Suprapubic skin (tissue), 4 donors: Measurements from ENCODE around the gene CDON. TPM values are rescaled to one million over a fixed set of nuclear protein-coding genes. Genes with fewer than 3 reads are reported as not detected.

Experiments
- DNase-seq, 2 donors: peaks; one replicate each; pipeline ENCODE4 v3.0.0-alpha.2; 2019; ENCODE audit warnings: low spot score in 2 of 2
- H3K27ac ChIP-seq: fragments of 200-600 bp; sonication (generic); one replicate; pipeline ENCODE4 v1.5.1; 2019
- H3K27me3 ChIP-seq: fragments of 200-600 bp; sonication (generic); one replicate; pipeline ENCODE4 v1.5.1; 2019
- H3K36me3 ChIP-seq: fragments of 200-600 bp; sonication (generic); one replicate; pipeline ENCODE4 v1.5.1; 2019
- H3K4me1 ChIP-seq: fragments of 200-600 bp; sonication (generic); one replicate; pipeline ENCODE4 v1.5.1; 2019
- H3K4me3 ChIP-seq: fragments of 200-600 bp; sonication (generic); one replicate; pipeline ENCODE4 v1.5.1; 2019; ENCODE audit warnings: mild to moderate bottlenecking
- H3K9me3 ChIP-seq: fragments of 200-600 bp; sonication (generic); one replicate; pipeline ENCODE4 v1.5.1; 2019
- CTCF ChIP-seq, 2 donors: fragments of 200-600 bp in 1 of 2; fragments of 450-650 bp in 1 of 2; sonication (generic) in 1 of 2; IDR thresholded peaks; one replicate each; pipeline ENCODE4 v1.5.1; 2016 to 2019; ENCODE audit warnings: antibody characterized with exemption in 2 of 2, mild to moderate bottlenecking in 1 of 2, moderate library complexity in 1 of 2
- EP300 ChIP-seq: sonication (generic); formaldehyde crosslinking; IDR thresholded peaks from one replicate; pipeline ENCODE4 v1.6.1; 2017; ENCODE audit warnings: antibody characterized with exemption
- POLR2A ChIP-seq, 2 donors: fragments of 450-650 bp; IDR thresholded peaks; one replicate each; pipeline ENCODE4 v1.6.1; 2017; ENCODE audit warnings: antibody characterized with exemption in 2 of 2, mild to moderate bottlenecking in 2 of 2, moderate library complexity in 2 of 2
- POLR2AphosphoS5 ChIP-seq, 3 donors: sonication (generic); formaldehyde crosslinking; IDR thresholded peaks; one replicate each; pipeline ENCODE4 v1.6.1; 2017; ENCODE audit warnings: antibody characterized with exemption in 3 of 3
- WGBS: methylation state at CpG from one replicate; pipeline ENCODE4 v1.1.5; 2018; 5-methylcytosine and 5-hydroxymethylcytosine counted together
- total RNA-seq, 4 donors: library from RNA; depleted of rRNA; stranded (reverse); fragments of >200 nt; gene quantifications; one replicate each; pipeline ENCODE4 v1.1.0, GENCODE V29; 2016

Gene CDON
- total RNA-seq, 4 donors from 2014 or later = 27.6 to 67.4 (median 43.1) TPM

GRCh38 chr11:126061707-126062678 is 673 bp downstream of the CDON start:
- Histone ChIP-seq H3K4me3 (peak overlapping the region; percentile 80), H3K9me3 (no peaks in the 10 kb centered on the region), H3K36me3 (no peaks in the 10 kb centered on the region), H3K4me1 (peaks cover 48% of the 10 kb centered on the region), H3K27ac (peak overlapping the region; percentile 89), H3K27me3 (no peaks in the 10 kb centered on the region)
- 2% methylated on average over 25 of the region's 57 CpGs for WGBS
- TF ChIP-seq EP300 = no peak
- no peak for TF ChIP-seq POLR2AphosphoS5 (IDR thresholded peaks at IDR 0.05)
- no peak for TF ChIP-seq POLR2A (IDR thresholded peaks at IDR 0.05)
- TF ChIP-seq CTCF (IDR thresholded peaks at IDR 0.05) = peak in 1 of 2 donors; percentile 60
- peak in 1 of 2 donors; percentile 85 for DNase-seq

DNA sequence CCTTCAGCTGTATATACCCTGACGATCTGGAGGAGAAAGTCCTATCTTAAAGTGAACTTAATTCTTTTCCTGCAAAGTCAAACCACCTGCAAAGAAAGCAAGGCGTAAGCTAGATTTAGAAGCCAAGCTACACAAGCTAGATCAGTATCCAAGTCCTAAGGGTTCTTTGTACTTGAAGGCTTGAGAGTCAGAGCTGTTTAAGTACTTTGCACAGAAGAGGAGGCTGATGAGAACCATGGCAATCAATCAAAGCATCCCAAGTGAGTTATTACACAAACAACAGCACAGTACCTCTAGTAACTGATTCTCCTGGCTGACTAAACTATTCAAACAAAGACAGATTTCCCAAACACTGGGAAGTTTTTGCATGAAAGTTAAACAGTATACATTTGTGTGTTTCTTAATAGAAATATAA is 1.9 kb downstream of the CDON start:
- H3K4me1 ChIP-seq = peaks cover 53% of the 10 kb centered on the region
- no peak overlapping the region for H3K27ac ChIP-seq
- 39% methylated on average over 2 of the region's 2 CpGs for WGBS
- no peaks in the 10 kb centered on the region for H3K27me3 ChIP-seq
- no peaks in the 10 kb centered on the region for H3K9me3 ChIP-seq
- no peak overlapping the region for H3K4me3 ChIP-seq
- no peak for DNase-seq
- H3K36me3 ChIP-seq = no peaks in the 10 kb centered on the region
- TF ChIP-seq CTCF (IDR thresholded peaks at IDR 0.05) = no peak
- TF ChIP-seq EP300 = no peak
- TF ChIP-seq POLR2AphosphoS5 (IDR thresholded peaks at IDR 0.05) = no peak
- TF ChIP-seq POLR2A (IDR thresholded peaks at IDR 0.05) = no peak

DNA sequence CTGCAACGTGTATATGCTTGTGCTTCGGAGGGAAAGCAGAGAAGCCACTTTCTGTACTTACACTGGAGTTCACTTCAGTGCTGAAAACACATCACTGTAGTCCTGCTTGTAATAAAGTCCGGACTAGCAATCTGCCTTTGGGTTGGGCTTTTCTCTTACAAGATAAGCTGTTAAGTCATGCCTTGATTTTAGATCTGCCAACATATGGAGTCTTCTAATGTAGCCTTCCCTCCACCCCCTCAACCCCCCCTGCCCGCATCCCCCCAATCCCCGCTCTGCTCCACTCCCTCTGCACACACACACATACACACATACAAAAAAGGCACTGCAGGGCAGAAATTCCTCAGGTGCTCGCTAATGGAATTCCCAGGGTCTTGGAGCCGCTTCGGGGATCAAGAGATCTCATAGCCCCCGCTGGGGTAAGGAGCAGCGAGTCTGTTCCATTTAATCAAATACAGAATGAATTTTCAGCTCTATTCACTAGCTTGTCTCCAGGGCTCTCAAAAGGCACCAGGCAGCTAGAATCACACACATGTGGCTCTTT is 3.4 kb downstream of the CDON start:
- no peaks in the 10 kb centered on the region for H3K36me3 ChIP-seq
- peak overlapping the region; percentile 62 for H3K27ac ChIP-seq
- 23% methylated on average over 10 of the region's 10 CpGs for WGBS
- no peak for DNase-seq
- H3K4me1 ChIP-seq = peaks cover 58% of the 10 kb centered on the region
- H3K9me3 ChIP-seq = no peaks in the 10 kb centered on the region
- no peaks in the 10 kb centered on the region for H3K27me3 ChIP-seq
- H3K4me3 ChIP-seq = peak overlapping the region; percentile 19
- TF ChIP-seq POLR2AphosphoS5 (IDR thresholded peaks at IDR 0.05) (no peak), POLR2A (IDR thresholded peaks at IDR 0.05) (no peak), CTCF (IDR thresholded peaks at IDR 0.05) (no peak), EP300 (no peak)

GRCh38 chr11:126058105-126058874 is 4.4 kb downstream of the CDON start:
- no peak for DNase-seq
- peak overlapping the region; percentile 19 for H3K4me3 ChIP-seq
- no peaks in the 10 kb centered on the region for H3K9me3 ChIP-seq
- peaks cover 59% of the 10 kb centered on the region for H3K4me1 ChIP-seq
- peak overlapping the region; percentile 62 for H3K27ac ChIP-seq
- H3K36me3 ChIP-seq = no peaks in the 10 kb centered on the region
- no peak for TF ChIP-seq EP300
- TF ChIP-seq POLR2AphosphoS5 (IDR thresholded peaks at IDR 0.05) = no peak
- no peaks in the 10 kb centered on the region for H3K27me3 ChIP-seq
- 29% methylated on average over 6 of the region's 6 CpGs for WGBS

DNA sequence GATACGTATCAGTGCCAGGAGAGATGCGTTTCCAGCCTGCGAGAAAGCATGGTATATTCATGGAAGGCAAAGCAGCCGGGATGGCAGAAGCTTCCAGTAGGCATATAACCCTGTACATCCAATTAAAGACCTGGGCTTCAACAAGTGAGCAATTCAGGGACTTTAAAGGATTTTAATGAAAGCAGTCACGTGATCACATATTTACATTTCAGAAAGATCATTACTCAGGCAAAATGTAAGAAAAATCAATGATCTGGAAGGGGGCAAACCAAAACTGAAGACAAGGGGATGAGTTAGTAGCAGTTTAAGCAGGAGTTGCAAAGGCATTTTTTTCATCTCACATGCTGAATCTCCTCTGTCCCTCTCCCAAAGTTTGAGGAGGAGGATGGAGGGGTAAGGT is 7.8 kb downstream of the CDON start:
- H3K4me1 ChIP-seq = peaks cover 47% of the 10 kb centered on the region
- WGBS = 75% methylated on average over 5 of the region's 5 CpGs
- no peaks in the 10 kb centered on the region for H3K27me3 ChIP-seq
- no peaks in the 10 kb centered on the region for H3K36me3 ChIP-seq
- DNase-seq = no peak
- no peak for TF ChIP-seq POLR2AphosphoS5 (IDR thresholded peaks at IDR 0.05)
- H3K4me3 ChIP-seq = no peak overlapping the region
- H3K9me3 ChIP-seq = no peaks in the 10 kb centered on the region
- H3K27ac ChIP-seq = no peak overlapping the region
